Heart right ventricle (tissue), 16 donors: Measurements from ENCODE around the gene PRXL2A. TPM values are rescaled to one million over a fixed set of nuclear protein-coding genes. Genes with fewer than 3 reads are reported as not detected.
"Not testable (repeated sequence)": the region's sequence is repeated elsewhere in the genome, so short reads cannot be mapped to it uniquely, and the experiment has no call there.

Source experiments
- ATAC-seq, 8 donors: fragments of 200-7000 bp; cut with Tn5 transposase; one replicate each; pipeline ENCODE4 v1.9.1; 2020; ENCODE audit warnings: mild to moderate bottlenecking in 8 of 8, moderate library complexity in 8 of 8, moderate number of reproducible peaks in 1 of 8
- DNase-seq, 2 donors: peaks; one replicate each; pipeline ENCODE4 v3.0.0-alpha.2; 2020
- H3K27ac ChIP-seq, 10 donors: fragments of 200-600 bp; sonication (generic) in 2 of 10; one replicate each; pipeline versions ENCODE4 v1.5.0 to v1.8.0; 2020 to 2022; ENCODE audit warnings: mild to moderate bottlenecking in 3 of 10
- H3K27me3 ChIP-seq, 7 donors: fragments of 200-600 bp; one replicate each; pipeline ENCODE4 v1.8.0; 2021 to 2022; ENCODE audit warnings: mild to moderate bottlenecking in 2 of 7
- H3K36me3 ChIP-seq, 9 donors: fragments of 200-600 bp; sonication (generic) in 1 of 9; one replicate each; pipeline versions ENCODE4 v1.5.0 to v1.8.0; 2020 to 2022; ENCODE audit warnings: mild to moderate bottlenecking in 2 of 9
- H3K4me1 ChIP-seq, 9 donors: fragments of 200-600 bp; sonication (generic) in 1 of 9; one replicate each; pipeline versions ENCODE4 v1.5.0 to v1.8.0; 2020 to 2022; ENCODE audit warnings: mild to moderate bottlenecking in 4 of 9
- H3K4me3 ChIP-seq, 10 donors: fragments of 200-600 bp; sonication (generic) in 2 of 10; one replicate each; pipeline versions ENCODE4 v1.5.0 to v1.8.0; 2020 to 2022; ENCODE audit warnings: mild to moderate bottlenecking in 7 of 10, moderate library complexity in 2 of 10
- H3K9me3 ChIP-seq, 11 donors: fragments of 200-600 bp in 10 of 11; sonication (generic) in 2 of 11; one replicate each; pipeline versions ENCODE4 v1.5.0 to v1.8.0; 2013 to 2022; ENCODE audit warnings: mild to moderate bottlenecking in 2 of 11, control low read depth in 1 of 11, moderate library complexity in 1 of 11
- WGBS, 2 donors: extraction: QIAGEN DNeasy Blood & Tissue Kit; methylation state at CpG; one replicate each; pipeline ENCODE4 v1.1.7; 2013; ENCODE audit warnings: inconsistent platforms in 1 of 2; 5-methylcytosine and 5-hydroxymethylcytosine counted together
- intact Hi-C, 10 donors: fragments of 100-400 bp; cut with DNase I; formaldehyde crosslinking; loops; one replicate each; pipeline versions ENCODE4 v1.11.1 to v1.14.2; 2022
- polyA plus RNA-seq, 2 donors: library from polyadenylated mRNA; stranded (reverse); fragments of 200-250 nt; gene quantifications; one replicate each; pipeline ENCODE4 v1.2.3, GENCODE V29; 2013
- total RNA-seq, 10 donors: library from RNA; stranded (reverse); fragmentation: NEBNext Ultra II Directional in 3 of 10; extraction: Animal tissue kit (Norgen Biotek cat#: 25700) in 3 of 10; gene quantifications; one replicate each; pipeline versions ENCODE4 v1.2.1 to v1.2.4, GENCODE V29; 2021 to 2023
- TF ChIP-seq, protein P1 (sequence below), 9 donors: fragments of 200-600 bp; sonication (generic) in 2 of 9; IDR thresholded peaks; one replicate each; pipeline versions ENCODE4 v1.5.0 to v1.8.0; 2021 to 2022; ENCODE audit warnings: antibody characterized with exemption in 9 of 9, mild to moderate bottlenecking in 5 of 9, moderate library complexity in 1 of 9
- donor health status: Arrhythmogenic right ventricular cardiomyopathy.
- donor health status: ischemic (EF 13 %, LVEDD 7.1; RV severe dilation, severe dysfunction).
- donor health status: healthy with polysubstance abuse.
- donor health status: DM: no; HTN: yes; CAD: no.
- donor health status: DM: no; HTN: no; CAD: no.
- donor health status: ischemic (EF 25% LVEDD 6.9; RV normal size, moderate dysfunction).
- donor health status: ischemic (EF 25% LVEDD 5.7; RV mildly dilated, moderate dysfunction).
- donor health status: healthy.
- donor health status: DM: yes; HTN: yes; CAD: no.
- donor health status: Ischemic cardiomyopathy.
- donor health status: ischemic (EF 35%, LVEDD 5.7; RV mildly dilated, moderate dysfunction).
- donor health status: nonischemic (EF 11% LVEDD 7.7; RV severe dilation, severe dysfunction).
- donor health status: DM: yes; HTN: yes; CAD: no.
- donor health status: PGD.
- donor health status: ischemic (EF 29% LVEDD 5.4; RV normal size, mild dysfunction).
- donor health status: nonischemic (EF 23%, LVEDD 6.1; RV moderate dilation, normal function).

PRXL2A gene
- total and polyA plus RNA-seq, 12 donors = 46.0 to 135 (median 81.4) TPM

DNA sequence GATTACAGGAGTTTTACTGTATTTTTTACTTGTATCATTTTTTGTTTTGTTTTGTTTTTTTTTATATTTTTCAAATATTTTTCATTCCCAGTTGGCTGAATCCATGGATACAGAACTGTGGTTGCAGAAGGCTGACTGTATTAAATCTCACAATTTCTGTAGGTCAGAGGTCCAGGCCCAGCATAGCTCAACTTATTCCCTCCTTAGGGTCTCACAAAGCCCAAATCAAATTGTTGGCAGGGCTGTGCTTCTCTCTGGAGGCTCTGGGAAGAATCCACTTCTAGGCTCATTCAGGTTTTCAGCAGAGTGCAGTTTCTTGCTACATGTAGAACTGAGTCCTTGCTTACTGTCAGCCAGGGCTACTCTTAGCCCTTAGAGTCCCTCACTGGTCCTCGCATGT lies 68.3 kb downstream of the PRXL2A start:
- Histone ChIP-seq H3K4me1 (peaks cover 0 to 77% (median 45%) of the 10 kb centered on the region in 9 donors), H3K4me3 (no peak overlapping the region), H3K27me3 (no peaks in the 10 kb centered on the region), H3K36me3 (peaks cover 0 to 46% (median 0%) of the 10 kb centered on the region in 9 donors), H3K9me3 (peaks cover 0 to 15% (median 5%) of the 10 kb centered on the region in 11 donors), H3K27ac (peak overlapping the region in 3 of 10 donors; percentile 1 to 72 (median 16))
- DNase-seq = no peak
- peak in 1 of 8 donors; percentile 9 for ATAC-seq
- intact Hi-C loops = no loop called here
- TF ChIP-seq, protein P1, sequence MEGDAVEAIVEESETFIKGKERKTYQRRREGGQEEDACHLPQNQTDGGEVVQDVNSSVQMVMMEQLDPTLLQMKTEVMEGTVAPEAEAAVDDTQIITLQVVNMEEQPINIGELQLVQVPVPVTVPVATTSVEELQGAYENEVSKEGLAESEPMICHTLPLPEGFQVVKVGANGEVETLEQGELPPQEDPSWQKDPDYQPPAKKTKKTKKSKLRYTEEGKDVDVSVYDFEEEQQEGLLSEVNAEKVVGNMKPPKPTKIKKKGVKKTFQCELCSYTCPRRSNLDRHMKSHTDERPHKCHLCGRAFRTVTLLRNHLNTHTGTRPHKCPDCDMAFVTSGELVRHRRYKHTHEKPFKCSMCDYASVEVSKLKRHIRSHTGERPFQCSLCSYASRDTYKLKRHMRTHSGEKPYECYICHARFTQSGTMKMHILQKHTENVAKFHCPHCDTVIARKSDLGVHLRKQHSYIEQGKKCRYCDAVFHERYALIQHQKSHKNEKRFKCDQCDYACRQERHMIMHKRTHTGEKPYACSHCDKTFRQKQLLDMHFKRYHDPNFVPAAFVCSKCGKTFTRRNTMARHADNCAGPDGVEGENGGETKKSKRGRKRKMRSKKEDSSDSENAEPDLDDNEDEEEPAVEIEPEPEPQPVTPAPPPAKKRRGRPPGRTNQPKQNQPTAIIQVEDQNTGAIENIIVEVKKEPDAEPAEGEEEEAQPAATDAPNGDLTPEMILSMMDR (IDR thresholded peaks at IDR 0.05) = no peak
- WGBS, 2 donors = 81 to 100% methylated on average over 1 of the region's 1 CpG

DNA sequence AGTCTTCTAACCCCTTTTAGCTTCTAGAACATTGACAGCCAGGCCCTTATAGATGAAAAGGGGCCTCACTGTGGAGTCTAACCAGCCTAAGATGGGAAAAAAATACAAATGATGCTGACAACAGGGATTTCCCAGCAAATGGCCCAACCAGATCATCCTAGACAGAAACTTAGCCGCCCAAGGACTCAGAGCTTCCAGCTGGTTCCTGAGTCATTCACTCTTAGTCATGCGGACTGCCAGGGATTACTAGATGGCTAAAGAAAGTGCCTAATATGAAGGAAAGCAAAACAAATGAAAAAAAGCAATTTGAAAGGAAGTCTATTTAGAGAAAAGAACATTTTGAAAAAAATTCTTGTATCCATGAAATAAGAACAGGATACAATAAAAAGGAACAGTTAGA lies 69.5 kb downstream of the PRXL2A start:
- DNase-seq = no peak
- TF ChIP-seq, protein P1 (IDR thresholded peaks at IDR 0.05) = no peak
- peaks cover 0 to 76% (median 33%) of the 10 kb centered on the region in 9 donors for H3K4me1 ChIP-seq

DNA sequence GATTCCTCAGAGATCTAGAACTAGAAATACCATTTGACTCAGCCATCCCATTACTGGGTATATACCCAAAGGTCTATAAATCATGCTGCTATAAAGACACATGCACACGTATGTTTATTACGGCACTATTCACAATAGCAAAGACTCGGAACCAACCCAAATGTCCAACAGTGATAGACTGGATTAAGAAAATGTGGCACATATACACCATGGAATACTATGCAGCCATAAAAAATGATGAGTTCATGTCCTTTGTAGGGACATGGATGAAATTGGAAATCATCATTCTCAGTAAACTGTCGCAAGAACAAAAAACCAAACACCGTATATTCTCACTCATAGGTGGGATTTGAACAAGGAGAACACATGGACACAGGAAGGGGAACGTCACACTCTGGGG lies 72.0 kb downstream of the PRXL2A start:
- H3K4me3 ChIP-seq, H3K27me3 ChIP-seq, H3K27ac ChIP-seq, ATAC-seq, intact Hi-C loops, DNase-seq: not testable (repeated sequence)
- H3K4me1 ChIP-seq = peaks cover 4 to 76% (median 26%) of the 10 kb centered on the region in 9 donors
- 91 to 95% methylated on average over 6 of the region's 6 CpGs for WGBS, 2 donors
- peaks cover 0 to 38% (median 0%) of the 10 kb centered on the region in 9 donors for H3K36me3 ChIP-seq
- peaks cover 0 to 15% (median 5%) of the 10 kb centered on the region in 11 donors for H3K9me3 ChIP-seq

More for the DNA sequence above, 69.5 kb downstream of the PRXL2A start:
- Histone ChIP-seq H3K27me3 (no peaks in the 10 kb centered on the region), H3K27ac (peak overlapping the region in 1 of 10 donors; percentile 1), H3K4me3 (no peak overlapping the region), H3K9me3 (peaks cover 0 to 15% (median 5%) of the 10 kb centered on the region in 11 donors), H3K36me3 (peaks cover 0 to 46% (median 0%) of the 10 kb centered on the region in 9 donors)
- 72 to 85% methylated on average over 2 of the region's 2 CpGs for whole genome bisulfite sequencing, 2 donors
- intact Hi-C loops = no loop called here
- peak in 1 of 8 donors; percentile 70 for ATAC-seq

DNA sequence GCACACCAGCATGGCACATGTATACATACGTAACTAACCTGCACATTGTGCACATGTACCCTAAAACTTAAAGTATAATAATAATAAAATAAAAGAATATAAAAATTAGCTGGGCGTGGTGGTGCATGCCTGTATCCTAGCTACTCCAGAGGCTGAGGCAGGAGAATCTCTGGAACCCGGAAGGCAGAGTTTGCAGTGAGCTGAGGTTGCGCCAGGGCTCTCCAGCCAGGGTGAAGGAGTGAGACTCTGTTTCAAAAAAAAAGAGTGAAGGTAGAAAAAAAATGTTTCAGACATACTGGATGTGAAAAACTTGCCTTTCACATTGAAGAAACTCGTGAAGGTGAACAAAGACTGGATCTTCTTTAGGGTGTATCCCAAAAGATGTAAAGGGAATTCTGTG lies 72.5 kb downstream of the PRXL2A start:
- peaks cover 0 to 38% (median 0%) of the 10 kb centered on the region in 9 donors for H3K36me3 ChIP-seq
- H3K9me3 ChIP-seq = peaks cover 0 to 15% (median 5%) of the 10 kb centered on the region in 11 donors
- no peak overlapping the region for H3K4me3 ChIP-seq
- TF ChIP-seq, protein P1 (IDR thresholded peaks at IDR 0.05) = no peak
- H3K27me3 ChIP-seq = no peaks in the 10 kb centered on the region
- no peak overlapping the region for H3K27ac ChIP-seq
- WGBS, 2 donors = 92 to 94% methylated on average over 5 of the region's 5 CpGs
- DNase-seq = no peak
- intact Hi-C loops = no loop called here
- peaks cover 9 to 76% (median 28%) of the 10 kb centered on the region in 9 donors for H3K4me1 ChIP-seq
- ATAC-seq = no peak

DNA sequence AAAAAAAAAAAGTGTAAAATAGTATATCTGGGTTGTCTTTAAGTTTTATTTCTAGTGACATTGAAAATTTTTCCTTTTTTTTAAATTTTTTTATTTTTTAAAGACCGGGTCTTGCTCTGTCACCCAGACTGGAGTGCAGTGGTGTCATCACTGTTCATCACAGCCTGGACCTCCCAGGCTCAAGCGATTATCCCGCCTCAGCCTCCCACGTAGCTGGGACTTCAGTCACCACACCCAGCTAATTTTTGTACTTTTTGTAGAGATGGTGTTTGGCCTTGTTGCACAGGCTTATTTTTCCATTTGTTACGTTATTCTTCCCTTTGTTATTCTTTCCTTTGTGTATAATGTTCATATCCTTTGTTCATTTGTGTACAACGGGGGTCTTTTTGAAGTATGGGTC lies 75.9 kb downstream of the PRXL2A start:
- 69 to 74% methylated on average over 6 of the region's 6 CpGs for WGBS, 2 donors
- DNase-seq (no peak), ATAC-seq (no peak)
- Histone ChIP-seq H3K27me3 (no peaks in the 10 kb centered on the region), H3K9me3 (no peaks in the 10 kb centered on the region), H3K36me3 (peaks cover 0 to 31% (median 0%) of the 10 kb centered on the region in 9 donors), H3K4me1 (peaks cover 17 to 84% (median 57%) of the 10 kb centered on the region in 9 donors), H3K4me3 (no peak overlapping the region), H3K27ac (peak overlapping the region in 2 of 10 donors; percentile 69 to 86)
- intact Hi-C loops = no loop called here
- TF ChIP-seq, protein P1 (IDR thresholded peaks at IDR 0.05) = no peak
